Neural cell (in vitro differentiated cells): Measurements from ENCODE around the gene RFPL2. TPM values are rescaled to one million over a fixed set of nuclear protein-coding genes. Genes with fewer than 3 reads are reported as not detected.
A peak's percentile ranks its signal among the peaks of the same experiment; 100 is the strongest.

Experiments used
- H2AFZ ChIP-seq: fragments of 200-600, 300-800 bp; sonication (generic), shearing (Covaris generic); 2 replicates; pipeline ENCODE4 v1.6.0; 2014; ENCODE audit warnings: low read depth, mild to moderate bottlenecking, antibody characterized with exemption, low read length, moderate library complexity
- H3F3A ChIP-seq: fragments of 200-600 bp; shearing (Covaris generic); 2 replicates; pipeline ENCODE4 v1.6.1; 2016; ENCODE audit warnings: mild to moderate bottlenecking, moderate library complexity, mixed read lengths, antibody characterized with exemption, low read length; ENCODE audit not compliant: insufficient read depth, poor library complexity, severe bottlenecking
- H3K27ac ChIP-seq: fragments of 200-600, 300-800 bp; sonication (generic), shearing (Covaris generic); 2 replicates; pipeline ENCODE4 v1.5.1; 2014; ENCODE audit warnings: mild to moderate bottlenecking, low read length, moderate library complexity
- H3K27me3 ChIP-seq: fragments of 300-800, 200-600 bp; sonication (generic), shearing (Covaris generic); 2 replicates; pipeline ENCODE4 v1.6.0; 2014; ENCODE audit warnings: mild to moderate bottlenecking, low read depth, low read length, moderate library complexity; ENCODE audit not compliant: insufficient read depth
- H3K36me3 ChIP-seq: fragments of 300-800, 200-600 bp; sonication (generic), shearing (Covaris generic); 2 replicates; pipeline ENCODE4 v1.5.1; 2014; ENCODE audit warnings: mild to moderate bottlenecking, antibody characterized with exemption, low read length, moderate library complexity; ENCODE audit not compliant: insufficient read depth
- H3K4me2 ChIP-seq: fragments of 300-800, 200-600 bp; sonication (generic), shearing (Covaris generic); 2 replicates; pipeline ENCODE4 v1.6.0; 2014; ENCODE audit warnings: mild to moderate bottlenecking, low read length
- H3K4me3 ChIP-seq: fragments of 300-800, 200-600 bp; sonication (generic), shearing (Covaris generic); 2 replicates; pipeline ENCODE4 v1.5.1; 2014; ENCODE audit warnings: mild to moderate bottlenecking, low read length, moderate library complexity
- H3K79me2 ChIP-seq: fragments of 200-600 bp; shearing (Covaris generic); replicated peaks from 2 replicates; pipeline ENCODE4 v1.6.0; 2014; ENCODE audit warnings: mild to moderate bottlenecking, low read length, moderate library complexity; ENCODE audit not compliant: insufficient read depth
- H3K9ac ChIP-seq: fragments of 300-800, 200-600 bp; sonication (generic), shearing (Covaris generic); 2 replicates; pipeline ENCODE4 v1.6.1; 2016; ENCODE audit warnings: mild to moderate bottlenecking, low read length, mixed read lengths
- H3K9me2 ChIP-seq: fragments of 200-600 bp; shearing (Covaris generic); 2 replicates; pipeline ENCODE4 v1.6.1; 2016; ENCODE audit warnings: mild to moderate bottlenecking, low read length, mixed read lengths; ENCODE audit not compliant: insufficient read depth
- H3K9me3 ChIP-seq: fragments of 200-600, 300-800 bp; sonication (generic), shearing (Covaris generic); 2 replicates; pipeline ENCODE4 v1.6.1; 2016; ENCODE audit warnings: mild to moderate bottlenecking, mixed run types, low read length, moderate library complexity, mixed read lengths
- H4K20me1 ChIP-seq: fragments of 200-600 bp; shearing (Covaris generic); 2 replicates; pipeline ENCODE4 v1.6.1; 2016; ENCODE audit warnings: mild to moderate bottlenecking, mixed run types; ENCODE audit not compliant: insufficient read depth
- EP300 ChIP-seq: fragments of 450-650 bp; conservative IDR thresholded peaks from 2 replicates; pipeline ENCODE4 v1.6.1; 2014; ENCODE audit warnings: antibody characterized with exemption, mild to moderate bottlenecking, moderate library complexity; ENCODE audit not compliant: poor library complexity, severe bottlenecking
- EZH2 ChIP-seq: fragments of 200-600, 300-800 bp; shearing (Covaris generic), sonication (generic); IDR thresholded peaks from 2 replicates; pipeline ENCODE4 v1.6.1; 2014; ENCODE audit warnings: antibody characterized with exemption, low read length, borderline replicate concordance, mild to moderate bottlenecking; ENCODE audit not compliant: insufficient read depth, poor library complexity, severe bottlenecking
- MXI1 ChIP-seq: fragments of 450-650 bp; conservative IDR thresholded peaks from 2 replicates; pipeline ENCODE4 v1.6.1; 2014; ENCODE audit warnings: antibody characterized with exemption, mild to moderate bottlenecking; ENCODE audit not compliant: poor library complexity, severe bottlenecking
- POLR2AphosphoS5 ChIP-seq: IDR thresholded peaks from 2 replicates; pipeline ENCODE4 v1.6.1; 2012
- RAD21 ChIP-seq: fragments of 450-650 bp; conservative IDR thresholded peaks from 2 replicates; pipeline ENCODE4 v1.6.1; 2014; ENCODE audit warnings: antibody characterized with exemption, mild to moderate bottlenecking, moderate library complexity
- SMC3 ChIP-seq: fragments of 450-650 bp; conservative IDR thresholded peaks from 2 replicates; pipeline ENCODE4 v1.6.1; 2014; ENCODE audit warnings: antibody characterized with exemption, mild to moderate bottlenecking, moderate library complexity; ENCODE audit not compliant: poor library complexity
- TAF1 ChIP-seq: IDR thresholded peaks from 2 replicates; pipeline ENCODE4 v1.6.1; 2012; ENCODE audit warnings: low read depth
- polyA plus RNA-seq: library from polyadenylated mRNA; depleted of rRNA; stranded (reverse); fragments of >200 nt; gene quantifications from 2 replicates; pipeline ENCODE4 v1.2.3, GENCODE V29; 2014
- TF ChIP-seq, protein P1 (sequence below): IDR thresholded peaks from 2 replicates; pipeline ENCODE4 v1.6.1; 2012; ENCODE audit warnings: borderline replicate concordance
- TF ChIP-seq, protein P2 (sequence below): fragments of 450-650 bp; IDR thresholded peaks from 2 replicates; pipeline ENCODE4 v1.5.1; 2014; ENCODE audit warnings: antibody characterized with exemption, mild to moderate bottlenecking, moderate library complexity; ENCODE audit not compliant: poor library complexity, severe bottlenecking

The RFPL2 gene
- polyA plus RNA-seq, 1 donor from 2014 or later: 9.7 TPM

DNA sequence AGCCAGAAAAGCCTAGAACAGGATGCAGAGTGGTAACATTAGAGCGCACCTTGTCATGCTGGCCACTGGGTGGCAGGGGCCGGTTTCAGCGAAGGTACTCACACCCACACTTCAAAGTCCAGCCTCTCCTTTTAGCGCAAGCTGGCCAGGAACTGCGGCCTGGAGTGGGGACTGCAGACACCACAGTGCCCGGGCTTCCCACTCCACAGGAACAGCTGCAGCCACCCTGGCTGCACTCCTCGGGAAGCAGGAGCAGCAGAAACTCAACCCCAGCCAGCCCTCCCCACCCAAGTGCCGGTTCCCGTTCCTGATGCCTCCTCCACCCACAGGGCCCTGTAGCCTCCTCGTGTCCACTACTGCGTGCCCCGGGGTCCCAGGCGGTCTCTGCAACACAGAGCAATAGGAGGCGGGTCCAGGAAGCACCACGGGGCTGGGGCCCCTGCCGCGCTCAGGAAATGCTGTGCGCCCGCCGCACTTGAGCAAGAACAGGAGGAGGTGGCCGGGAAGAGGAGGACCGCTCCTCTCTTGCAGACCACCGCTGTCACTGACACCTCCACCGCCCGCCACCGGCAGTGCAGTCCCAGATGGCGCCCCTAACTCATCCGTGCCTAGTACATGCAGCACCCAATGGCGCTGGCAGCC is 2.2 kb downstream of the RFPL2 start:
- Histone ChIP-seq H3K79me2 (no peaks in the 10 kb centered on the region), H3K4me2 (peak overlapping the region; percentile 55), H3K27me3 (peaks cover 27% of the 10 kb centered on the region), H3K9ac (peak overlapping the region; percentile 84), H3K9me2 (no peaks in the 10 kb centered on the region), H3K9me3 (no peaks in the 10 kb centered on the region), H4K20me1 (no peaks in the 10 kb centered on the region), H2AFZ (no peak overlapping the region), H3K36me3 (no peaks in the 10 kb centered on the region), H3K27ac (no peak overlapping the region), H3F3A (peaks cover 6% of the 10 kb centered on the region), H3K4me3 (peak overlapping the region; percentile 81)
- TF ChIP-seq RAD21 (peak; percentile 65), SMC3 (peak; percentile 71)
- TF ChIP-seq, protein P1, sequence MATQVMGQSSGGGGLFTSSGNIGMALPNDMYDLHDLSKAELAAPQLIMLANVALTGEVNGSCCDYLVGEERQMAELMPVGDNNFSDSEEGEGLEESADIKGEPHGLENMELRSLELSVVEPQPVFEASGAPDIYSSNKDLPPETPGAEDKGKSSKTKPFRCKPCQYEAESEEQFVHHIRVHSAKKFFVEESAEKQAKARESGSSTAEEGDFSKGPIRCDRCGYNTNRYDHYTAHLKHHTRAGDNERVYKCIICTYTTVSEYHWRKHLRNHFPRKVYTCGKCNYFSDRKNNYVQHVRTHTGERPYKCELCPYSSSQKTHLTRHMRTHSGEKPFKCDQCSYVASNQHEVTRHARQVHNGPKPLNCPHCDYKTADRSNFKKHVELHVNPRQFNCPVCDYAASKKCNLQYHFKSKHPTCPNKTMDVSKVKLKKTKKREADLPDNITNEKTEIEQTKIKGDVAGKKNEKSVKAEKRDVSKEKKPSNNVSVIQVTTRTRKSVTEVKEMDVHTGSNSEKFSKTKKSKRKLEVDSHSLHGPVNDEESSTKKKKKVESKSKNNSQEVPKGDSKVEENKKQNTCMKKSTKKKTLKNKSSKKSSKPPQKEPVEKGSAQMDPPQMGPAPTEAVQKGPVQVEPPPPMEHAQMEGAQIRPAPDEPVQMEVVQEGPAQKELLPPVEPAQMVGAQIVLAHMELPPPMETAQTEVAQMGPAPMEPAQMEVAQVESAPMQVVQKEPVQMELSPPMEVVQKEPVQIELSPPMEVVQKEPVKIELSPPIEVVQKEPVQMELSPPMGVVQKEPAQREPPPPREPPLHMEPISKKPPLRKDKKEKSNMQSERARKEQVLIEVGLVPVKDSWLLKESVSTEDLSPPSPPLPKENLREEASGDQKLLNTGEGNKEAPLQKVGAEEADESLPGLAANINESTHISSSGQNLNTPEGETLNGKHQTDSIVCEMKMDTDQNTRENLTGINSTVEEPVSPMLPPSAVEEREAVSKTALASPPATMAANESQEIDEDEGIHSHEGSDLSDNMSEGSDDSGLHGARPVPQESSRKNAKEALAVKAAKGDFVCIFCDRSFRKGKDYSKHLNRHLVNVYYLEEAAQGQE: no peak
- TF ChIP-seq, protein P2, sequence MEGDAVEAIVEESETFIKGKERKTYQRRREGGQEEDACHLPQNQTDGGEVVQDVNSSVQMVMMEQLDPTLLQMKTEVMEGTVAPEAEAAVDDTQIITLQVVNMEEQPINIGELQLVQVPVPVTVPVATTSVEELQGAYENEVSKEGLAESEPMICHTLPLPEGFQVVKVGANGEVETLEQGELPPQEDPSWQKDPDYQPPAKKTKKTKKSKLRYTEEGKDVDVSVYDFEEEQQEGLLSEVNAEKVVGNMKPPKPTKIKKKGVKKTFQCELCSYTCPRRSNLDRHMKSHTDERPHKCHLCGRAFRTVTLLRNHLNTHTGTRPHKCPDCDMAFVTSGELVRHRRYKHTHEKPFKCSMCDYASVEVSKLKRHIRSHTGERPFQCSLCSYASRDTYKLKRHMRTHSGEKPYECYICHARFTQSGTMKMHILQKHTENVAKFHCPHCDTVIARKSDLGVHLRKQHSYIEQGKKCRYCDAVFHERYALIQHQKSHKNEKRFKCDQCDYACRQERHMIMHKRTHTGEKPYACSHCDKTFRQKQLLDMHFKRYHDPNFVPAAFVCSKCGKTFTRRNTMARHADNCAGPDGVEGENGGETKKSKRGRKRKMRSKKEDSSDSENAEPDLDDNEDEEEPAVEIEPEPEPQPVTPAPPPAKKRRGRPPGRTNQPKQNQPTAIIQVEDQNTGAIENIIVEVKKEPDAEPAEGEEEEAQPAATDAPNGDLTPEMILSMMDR: peak; percentile 73

DNA sequence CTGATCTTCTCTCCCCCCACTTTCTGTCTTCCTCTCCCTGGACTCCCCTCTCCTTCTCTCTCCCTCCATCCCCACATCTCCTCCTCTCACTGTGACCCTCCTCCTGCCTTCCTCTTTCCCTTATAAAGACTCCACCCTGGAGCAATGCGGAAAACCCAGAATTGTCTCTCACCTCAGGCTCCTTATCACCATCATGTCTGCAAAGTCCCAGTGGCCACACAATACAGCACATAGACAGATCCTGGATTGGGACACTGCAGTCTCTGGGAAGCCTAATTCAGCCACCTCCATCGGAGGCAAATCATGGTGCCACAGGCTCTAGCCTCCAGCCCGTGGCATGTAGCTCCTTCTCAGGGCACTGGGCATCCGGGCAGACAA is 2.7 kb downstream of the RFPL2 start:
- H3K9me3 ChIP-seq: no peaks in the 10 kb centered on the region
- H3K36me3 ChIP-seq: no peaks in the 10 kb centered on the region
- TF ChIP-seq POLR2AphosphoS5 (no peak), EP300 (no peak), MXI1 (no peak), TAF1 (no peak), EZH2 (no peak), RAD21 (no peak), SMC3 (no peak)
- TF ChIP-seq, protein P1: no peak
- TF ChIP-seq, protein P2: no peak
- no peak overlapping the region for H2AFZ ChIP-seq
- peak overlapping the region; percentile 84 for H3K9ac ChIP-seq
- H3K9me2 ChIP-seq: no peaks in the 10 kb centered on the region
- no peaks in the 10 kb centered on the region for H4K20me1 ChIP-seq
- H3K4me2 ChIP-seq: no peak overlapping the region
- H3K4me3 ChIP-seq: peak overlapping the region; percentile 81
- no peaks in the 10 kb centered on the region for H3K79me2 ChIP-seq
- no peak overlapping the region for H3K27ac ChIP-seq
- peaks cover 6% of the 10 kb centered on the region for H3F3A ChIP-seq
- H3K27me3 ChIP-seq: peaks cover 27% of the 10 kb centered on the region
